GM18867 (cell line): ENCODE measurements around the gene YEATS2.

Source experiments
- ATAC-seq: cut with Tn5 transposase; IDR thresholded peaks from one replicate; pipeline ENCODE4 v1.9.1; 2021; ENCODE audit warnings: mild to moderate bottlenecking, moderate library complexity; ENCODE audit not compliant: unreplicated experiment

YEATS2 gene

GRCh38 chr3:183828538-183828870, 130.9 kb downstream of the YEATS2 start:
- ATAC-seq: no peak

- no peak for ATAC-seq
Observed at GRCh38 chr3:183829466-183829865, 131.9 kb downstream of the YEATS2 start.

- no peak for ATAC-seq
Observed at GRCh38 chr3:183830187-183830586, 132.6 kb downstream of the YEATS2 start.

- no peak for ATAC-seq
Observed at GRCh38 chr3:183833516-183833915, 135.9 kb downstream of the YEATS2 start.

- no peak for ATAC-seq
Observed at GRCh38 chr3:183837390-183837789, 139.8 kb downstream of the YEATS2 start.

- ATAC-seq: no peak
Observed at GRCh38 chr3:183837894-183838293, 140.3 kb downstream of the YEATS2 start.

- ATAC-seq: no peak
Observed at GRCh38 chr3:183839751-183840150, 142.2 kb downstream of the YEATS2 start.

GRCh38 chr3:183844606-183845005, 147.0 kb downstream of the YEATS2 start:
- no peak for ATAC-seq

GRCh38 chr3:183845090-183845489, 147.5 kb downstream of the YEATS2 start:
- no peak for ATAC-seq

GRCh38 chr3:183845608-183846288, 148.2 kb downstream of the YEATS2 start:
- ATAC-seq: no peak

GRCh38 chr3:183854318-183855035, 156.9 kb downstream of the YEATS2 start:
- ATAC-seq: no peak

GRCh38 chr3:183857863-183858262, 160.3 kb downstream of the YEATS2 start:
- no peak for ATAC-seq
